ENCODE data around the gene KLHL36. TPM values are rescaled to one million over a fixed set of nuclear protein-coding genes. Genes with fewer than 3 reads are reported as not detected.

KLHL36 gene
- total and polyA plus RNA-seq, 12 donors: 14.7 to 77.9 (median 55.3) TPM

DNA sequence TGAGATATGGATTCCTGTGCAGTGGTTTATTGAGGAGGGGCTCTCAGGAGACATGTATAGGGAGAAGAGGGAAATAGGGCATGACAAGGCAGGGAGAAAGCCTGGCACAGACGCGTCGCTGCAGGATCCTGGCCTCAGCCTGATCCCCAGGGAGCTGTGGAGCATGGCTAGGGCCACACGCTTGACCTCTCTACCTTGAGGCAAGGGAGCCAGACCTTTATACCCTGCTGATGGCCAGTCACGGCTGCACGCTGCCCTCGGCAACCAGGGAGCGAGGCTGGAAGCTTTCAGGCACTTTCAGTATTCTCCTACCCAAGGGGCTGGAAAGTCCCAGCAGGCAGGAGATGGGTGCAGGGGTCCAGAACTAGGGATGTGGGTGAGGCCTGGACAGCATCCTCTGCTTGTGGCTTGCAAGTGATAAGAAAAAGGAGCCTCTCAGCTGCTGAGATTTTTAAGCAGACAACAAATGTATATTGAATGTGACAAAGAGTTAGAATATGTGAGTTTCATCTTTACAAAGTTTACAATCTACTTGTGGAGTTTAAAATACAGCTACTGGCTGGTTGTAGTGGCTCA, 10.0 kb upstream of the KLHL36 start:
- 94 to 97% methylated on average over 8 of the region's 8 CpGs for WGBS, 2 donors
- Histone ChIP-seq H3K36me3 (no peaks in the 10 kb centered on the region), H3K4me3 (no peak overlapping the region), H3K27ac (no peak overlapping the region), H3K4me1 (peaks cover 5 to 44% (median 34%) of the 10 kb centered on the region in 9 donors), H3K27me3 (no peaks in the 10 kb centered on the region), H3K9me3 (no peaks in the 10 kb centered on the region)
- TF ChIP-seq, protein P1, sequence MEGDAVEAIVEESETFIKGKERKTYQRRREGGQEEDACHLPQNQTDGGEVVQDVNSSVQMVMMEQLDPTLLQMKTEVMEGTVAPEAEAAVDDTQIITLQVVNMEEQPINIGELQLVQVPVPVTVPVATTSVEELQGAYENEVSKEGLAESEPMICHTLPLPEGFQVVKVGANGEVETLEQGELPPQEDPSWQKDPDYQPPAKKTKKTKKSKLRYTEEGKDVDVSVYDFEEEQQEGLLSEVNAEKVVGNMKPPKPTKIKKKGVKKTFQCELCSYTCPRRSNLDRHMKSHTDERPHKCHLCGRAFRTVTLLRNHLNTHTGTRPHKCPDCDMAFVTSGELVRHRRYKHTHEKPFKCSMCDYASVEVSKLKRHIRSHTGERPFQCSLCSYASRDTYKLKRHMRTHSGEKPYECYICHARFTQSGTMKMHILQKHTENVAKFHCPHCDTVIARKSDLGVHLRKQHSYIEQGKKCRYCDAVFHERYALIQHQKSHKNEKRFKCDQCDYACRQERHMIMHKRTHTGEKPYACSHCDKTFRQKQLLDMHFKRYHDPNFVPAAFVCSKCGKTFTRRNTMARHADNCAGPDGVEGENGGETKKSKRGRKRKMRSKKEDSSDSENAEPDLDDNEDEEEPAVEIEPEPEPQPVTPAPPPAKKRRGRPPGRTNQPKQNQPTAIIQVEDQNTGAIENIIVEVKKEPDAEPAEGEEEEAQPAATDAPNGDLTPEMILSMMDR (IDR thresholded peaks at IDR 0.05): no peak
- ATAC-seq: no peak
- intact Hi-C loops (cut with DNase I): no loop called here
- DNase-seq: no peak

DNA sequence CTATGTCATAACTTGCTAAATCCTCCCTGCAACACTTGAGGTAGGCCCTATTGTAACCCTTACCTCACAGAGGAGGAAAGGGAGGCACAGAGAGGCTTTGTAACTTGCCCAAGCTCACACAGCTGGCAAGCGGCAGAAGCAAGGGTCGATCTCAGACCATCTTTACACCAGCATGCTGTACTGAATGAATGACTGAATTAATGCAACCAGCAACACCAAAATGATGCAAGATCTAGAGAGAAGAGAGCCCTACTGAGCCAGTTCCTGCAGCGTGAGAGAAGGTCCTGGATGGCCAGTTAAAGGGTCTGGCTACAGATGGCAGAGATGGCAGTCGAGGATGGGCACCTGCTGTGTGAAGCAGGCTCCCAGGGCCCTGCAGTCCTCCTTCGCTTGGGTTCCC, 8.2 kb upstream of the KLHL36 start:
- Histone ChIP-seq H3K9me3 (no peaks in the 10 kb centered on the region), H3K27ac (peak overlapping the region in 3 of 10 donors; percentile 50 to 77 (median 73)), H3K4me3 (no peak overlapping the region), H3K4me1 (peaks cover 5 to 41% (median 33%) of the 10 kb centered on the region in 9 donors), H3K27me3 (no peaks in the 10 kb centered on the region), H3K36me3 (no peaks in the 10 kb centered on the region)
- intact Hi-C loops (cut with DNase I): loop anchor here in 1 of 10 donors (10.0 kb wide), 1 partner anchor 335 kb away; no protein-coding TSS in a partner anchor
- TF ChIP-seq, protein P1 (IDR thresholded peaks at IDR 0.05): no peak
- WGBS, 2 donors: 95 to 96% methylated on average over 5 of the region's 5 CpGs
- no peak for DNase-seq
- ATAC-seq: no peak

DNA sequence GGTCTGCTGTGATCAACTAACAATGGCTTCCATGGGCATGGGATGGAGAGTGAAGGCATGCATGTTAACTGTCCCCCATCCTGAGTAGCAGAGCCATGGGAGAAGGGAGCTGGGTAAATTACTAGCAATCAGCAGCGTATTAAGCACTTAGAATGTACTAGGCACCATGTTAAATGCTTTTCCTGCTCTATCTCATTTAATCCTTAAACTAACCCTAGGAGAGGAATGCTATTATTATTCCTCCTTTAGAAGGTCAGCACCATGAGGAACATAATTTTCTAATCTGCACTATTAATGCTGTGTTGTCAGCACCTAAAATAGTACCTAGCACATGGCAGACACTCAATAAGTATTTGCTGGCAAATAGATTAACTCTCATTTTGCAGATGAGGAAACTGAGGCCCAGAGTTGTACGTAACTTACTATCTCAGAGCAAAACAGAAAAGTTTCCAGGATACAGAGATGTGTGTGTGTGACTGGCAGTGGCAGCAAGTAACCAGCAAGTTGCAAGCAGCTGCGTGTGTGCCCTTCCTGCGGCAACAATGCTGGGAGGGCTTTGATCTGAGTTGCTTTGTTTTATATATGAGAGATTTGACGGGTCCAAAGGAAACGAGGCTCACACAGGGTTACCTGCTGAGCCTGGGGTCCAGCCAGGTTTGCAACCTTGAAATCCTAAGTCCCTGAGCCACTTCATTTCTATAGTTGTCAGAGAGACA, 6.5 kb upstream of the KLHL36 start:
- peak overlapping the region in 1 of 10 donors; percentile 15 for H3K4me3 ChIP-seq
- H3K27me3 ChIP-seq: no peaks in the 10 kb centered on the region
- H3K36me3 ChIP-seq: no peaks in the 10 kb centered on the region
- WGBS, 2 donors: 82 to 90% methylated on average over 6 of the region's 6 CpGs
- H3K27ac ChIP-seq: peak overlapping the region in 7 of 10 donors; percentile 7 to 77 (median 71)
- H3K4me1 ChIP-seq: peaks cover 5 to 41% (median 33%) of the 10 kb centered on the region in 9 donors
- DNase-seq (no peak), ATAC-seq (no peak)
- H3K9me3 ChIP-seq: no peaks in the 10 kb centered on the region
- intact Hi-C loops (cut with DNase I): loop anchor here in 1 of 10 donors (10.0 kb wide), 1 partner anchor 333 kb away; no protein-coding TSS in a partner anchor
- TF ChIP-seq, protein P1 (IDR thresholded peaks at IDR 0.05): no peak

DNA sequence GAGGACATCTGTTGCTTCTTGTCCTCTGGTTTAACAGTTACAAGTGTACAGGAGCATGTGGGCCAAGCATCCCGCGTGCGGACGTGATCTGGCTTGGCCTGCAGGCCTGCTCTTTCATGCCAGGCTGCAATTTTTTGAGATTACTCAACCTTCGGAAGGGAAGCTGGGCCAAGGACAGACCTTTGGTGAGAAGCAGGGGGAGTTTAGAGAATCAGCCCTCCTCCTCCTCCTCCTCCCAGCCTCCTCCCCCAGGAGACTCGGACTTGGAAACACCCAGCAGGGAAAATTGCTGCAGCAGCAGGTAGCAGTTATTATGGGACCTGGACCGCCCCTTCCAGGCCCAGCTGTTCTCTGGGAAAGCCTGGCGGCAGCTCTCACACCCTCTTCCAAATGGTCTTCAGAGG, 5.1 kb upstream of the KLHL36 start:
- ATAC-seq: peak; percentile 72 to 90 (median 84)
- intact Hi-C loops (cut with DNase I): loop anchor here in 1 of 10 donors (10.0 kb wide), 1 partner anchor 332 kb away; no protein-coding TSS in a partner anchor
- H3K36me3 ChIP-seq: no peaks in the 10 kb centered on the region
- DNase-seq: peak; percentile 65 to 68
- TF ChIP-seq, protein P1 (IDR thresholded peaks at IDR 0.05): no peak
- peaks cover 8 to 50% (median 40%) of the 10 kb centered on the region in 9 donors for H3K4me1 ChIP-seq
- no peaks in the 10 kb centered on the region for H3K9me3 ChIP-seq
- no peaks in the 10 kb centered on the region for H3K27me3 ChIP-seq
- H3K4me3 ChIP-seq: no peak overlapping the region
- H3K27ac ChIP-seq: peak overlapping the region in 9 of 10 donors; percentile 61 to 83 (median 71)
- WGBS, 2 donors: 32 to 38% methylated on average over 8 of the region's 8 CpGs
